ENCODE results near the gene NTRK3. TPM values are rescaled to one million over a fixed set of nuclear protein-coding genes. Genes with fewer than 3 reads are reported as not detected.
A peak's percentile ranks its signal among the peaks of the same experiment; 100 is the strongest.

Gene NTRK3
- total and polyA plus RNA-seq, 2 of the 8 experiments (the other 6 are each of a cell fraction or from before 2014, with no cell fraction given): 4.5 to 6.8 TPM

DNA sequence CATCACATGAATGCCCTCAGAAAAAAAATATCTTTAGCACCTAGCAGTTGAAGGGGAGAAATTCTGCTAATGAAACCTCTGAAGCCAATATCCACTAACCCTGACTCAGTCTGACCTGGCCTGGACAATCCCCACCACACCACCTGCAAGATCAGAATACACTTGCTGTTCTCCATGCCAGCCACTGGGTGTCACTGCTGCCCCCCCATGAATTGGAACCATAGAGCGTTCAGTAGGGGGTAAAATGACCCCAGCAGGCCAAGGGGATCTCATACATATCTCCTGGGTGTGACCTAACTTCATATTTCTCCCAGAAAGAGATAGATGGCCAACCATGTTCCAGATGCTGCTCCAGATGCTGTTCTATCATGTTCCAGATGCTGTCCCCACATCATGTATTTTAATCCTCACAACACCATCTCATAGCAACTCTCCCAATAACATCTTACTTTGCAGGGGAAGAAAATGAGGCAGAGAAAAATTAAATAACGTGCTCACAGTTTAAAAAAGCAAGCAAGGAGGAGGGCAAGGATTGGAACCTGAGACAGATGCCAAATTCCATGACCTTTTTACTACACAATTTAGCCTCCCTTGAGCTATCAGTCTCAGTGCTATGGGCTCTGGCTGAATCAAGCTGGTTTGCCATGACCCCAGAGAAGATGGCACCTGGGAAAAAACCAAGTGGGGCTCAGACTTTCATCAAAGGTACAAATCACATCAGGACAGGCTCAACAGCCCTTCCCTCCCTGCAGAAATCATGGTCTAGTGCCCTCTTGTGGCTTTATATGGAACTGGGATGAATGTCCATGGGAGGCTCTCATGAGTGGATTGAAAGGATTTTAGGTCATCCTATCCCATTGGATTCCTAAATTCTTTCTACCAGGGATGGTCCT lies 12.4 kb downstream of the NTRK3 start:
- no peak overlapping the region for H3K9ac ChIP-seq (replicated peaks in 1 of 4; ENCODE audit: extremely low read depth in 1 of 4, low read depth in 3 of 4, low read length in 3 of 4)
- H3K4me3 ChIP-seq (ENCODE audit: extremely low read depth in 1 of 4, insufficient read depth in 2 of 4, low read depth in 3 of 4, low read length in 4 of 4): no peak overlapping the region
- H2BK20ac ChIP-seq (ENCODE audit: low read length): 0 out of 2 replicates have a peak overlapping the region, but pooled peaks have one; percentile 21
- H3K18ac ChIP-seq (ENCODE audit: extremely low read depth, low read length): no peak overlapping the region
- DNase-seq (ENCODE audit: low read depth in 1 of 2, low spot score in 2 of 2): peak in 1 of 2 experiments; percentile 65
- H2AFZ ChIP-seq (ENCODE audit: low read length): no peak overlapping the region
- FAIRE-seq: peak; percentile 87
- no peak overlapping the region for H2BK12ac ChIP-seq (ENCODE audit: low read depth, low read length)
- no peak overlapping the region for H3K4me2 ChIP-seq (ENCODE audit: insufficient read depth in 1 of 2, low read depth in 2 of 2, low read length in 2 of 2)
- no peak overlapping the region for H3K4ac ChIP-seq (replicated peaks; ENCODE audit: insufficient read length, low read depth, low read length)
- no peak overlapping the region for H4K8ac ChIP-seq (ENCODE audit: extremely low read depth, insufficient read depth, low read length)
- H2BK120ac ChIP-seq (replicated peaks; ENCODE audit: low read depth, low read length): no peak overlapping the region
- H4K5ac ChIP-seq (ENCODE audit: insufficient read length, low read depth, low read length): no peak overlapping the region
- H4K20me1 ChIP-seq (replicated peaks in 1 of 2; ENCODE audit: control insufficient read depth in 1 of 2, insufficient read depth in 2 of 2, low read length in 2 of 2): no peaks in the 10 kb centered on the region
- no peak overlapping the region for H2AK5ac ChIP-seq (ENCODE audit: low read depth, low read length)
- H2BK5ac ChIP-seq (ENCODE audit: low read depth, low read length): no peak overlapping the region
- H3K36me3 ChIP-seq (ENCODE audit: control insufficient read depth in 2 of 4, insufficient read depth in 4 of 4, low read length in 3 of 4): no peaks in the 10 kb centered on the region
- H3K79me2 ChIP-seq (ENCODE audit: control insufficient read depth in 1 of 2, insufficient read depth in 2 of 2, low read length in 2 of 2): no peaks in the 10 kb centered on the region
- H3K56ac ChIP-seq (replicated peaks; ENCODE audit: insufficient read length, low read depth, low read length): no peak overlapping the region
- H3K23me2 ChIP-seq (ENCODE audit: low read depth, low read length): peaks cover 5% of the 10 kb centered on the region; the same call in 1 of the 2 replicates
- H3K14ac ChIP-seq (ENCODE audit: insufficient read length): no peak overlapping the region
- no peaks in the 10 kb centered on the region for H3K79me1 ChIP-seq (ENCODE audit: low read depth, low read length)
- no peak overlapping the region for H3K23ac ChIP-seq (ENCODE audit: insufficient read length)
- H3K4me1 ChIP-seq (replicated peaks in 1 of 4; ENCODE audit: control insufficient read depth in 3 of 4, insufficient read depth in 4 of 4, low read length in 3 of 4): peaks cover 0 to 7% (median 4%) of the 10 kb centered on the region in 4 experiments; a peak in 4 of 7 replicates
- no peak overlapping the region for H4K91ac ChIP-seq (replicated peaks; ENCODE audit: insufficient read length, low read length)
- POLR2A ChIA-PET (ENCODE audit: partially characterized antibody): interaction anchor here (0.7 kb wide), 1 partner anchor 206 kb away, joined by 3 read pairs; no protein-coding TSS in a partner anchor
- no peak overlapping the region for H2BK15ac ChIP-seq (ENCODE audit: low read length)
- 48% methylated on average over 2 of the region's 2 CpGs; no CpG with 5 or more reads in 1 of the 2 experiments for WGBS, 2 experiments (ENCODE audit: extremely low coverage in 1 of 2, insufficient coverage in 1 of 2, insufficient read length in 1 of 2, insufficient replicate concordance in 2 of 2, low coverage in 1 of 2, low lambda C conversion rate in 2 of 2, missing lambda C conversion rate in 1 of 2)
- peaks cover 0 to 4% (median 2%) of the 10 kb centered on the region in 4 experiments; a peak in 3 of 7 replicates for H3K27me3 ChIP-seq (replicated peaks in 1 of 4; ENCODE audit: control insufficient read depth in 3 of 4, extremely low read depth in 1 of 4, insufficient read depth in 3 of 4, low read length in 3 of 4)
- CTCF ChIA-PET (ENCODE audit: partially characterized antibody): interaction anchor here (0.5 to 10.7 kb wide), 62 partner anchors 9 to 1690 kb away, joined by 3 to 144 read pairs (median 4); partner anchors contain the start of gene NTRK3
- no peaks in the 10 kb centered on the region for H3K9me3 ChIP-seq (ENCODE audit: insufficient read depth in 2 of 2, low read depth in 1 of 2, low read length in 1 of 2)
- no peak overlapping the region for H3K27ac ChIP-seq (ENCODE audit: low read depth, low read length)
- TF ChIP-seq TCF12 (IDR thresholded peaks at IDR 0.05; ENCODE audit: low read depth, low read length) (no peak), TEAD4 (IDR thresholded peaks at IDR 0.05; ENCODE audit: low read depth, low read length) (peak; percentile 89), SP2 (IDR thresholded peaks at IDR 0.05; ENCODE audit: low read length) (no peak), POU5F1 (IDR thresholded peaks at IDR 0.05; ENCODE audit: low read depth, low read length) (no peak), CREB1 (IDR thresholded peaks at IDR 0.05) (no peak), EP300 (IDR thresholded peaks at IDR 0.05; ENCODE audit: borderline replicate concordance in 1 of 2, low read depth in 2 of 2, low read length in 2 of 2) (no peak), BACH1 (IDR thresholded peaks at IDR 0.05; ENCODE audit: low read length) (no peak), CHD2 (IDR thresholded peaks at IDR 0.05; ENCODE audit: low read length) (no peak), SIX5 (IDR thresholded peaks at IDR 0.05; ENCODE audit: low read depth, low read length) (no peak), POLR2AphosphoS5 (IDR thresholded peaks at IDR 0.05; ENCODE audit: low read depth, low read length) (no peak), JUN (IDR thresholded peaks at IDR 0.05; ENCODE audit: low read depth, low read length) (no peak)
- TF ChIP-seq, protein P1, sequence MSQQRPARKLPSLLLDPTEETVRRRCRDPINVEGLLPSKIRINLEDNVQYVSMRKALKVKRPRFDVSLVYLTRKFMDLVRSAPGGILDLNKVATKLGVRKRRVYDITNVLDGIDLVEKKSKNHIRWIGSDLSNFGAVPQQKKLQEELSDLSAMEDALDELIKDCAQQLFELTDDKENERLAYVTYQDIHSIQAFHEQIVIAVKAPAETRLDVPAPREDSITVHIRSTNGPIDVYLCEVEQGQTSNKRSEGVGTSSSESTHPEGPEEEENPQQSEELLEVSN (IDR thresholded peaks at IDR 0.05): no peak
